Tibial nerve (tissue), 4 donors: Measurements from ENCODE around the gene PSEN2. TPM values are rescaled to one million over a fixed set of nuclear protein-coding genes. Genes with fewer than 3 reads are reported as not detected.

Source experiments
- DNase-seq, 2 donors: peaks; one replicate each; pipeline ENCODE4 v3.0.0-alpha.2; 2019; ENCODE audit warnings: low spot score in 2 of 2
- H3K27ac ChIP-seq, 4 donors: fragments of 200-600 bp; sonication (generic) in 3 of 4; one replicate each; pipeline ENCODE4 v1.5.1; 2017 to 2019; ENCODE audit warnings: mild to moderate bottlenecking in 1 of 4
- H3K27me3 ChIP-seq, 2 donors: fragments of 200-600 bp; sonication (generic) in 1 of 2; one replicate each; pipeline versions ENCODE4 v1.5.1 to v1.6.0; 2017 to 2019
- H3K36me3 ChIP-seq, 3 donors: fragments of 200-600 bp; sonication (generic); one replicate each; pipeline ENCODE4 v1.5.1; 2018 to 2019
- H3K4me1 ChIP-seq, 4 donors: fragments of 200-600 bp; sonication (generic) in 3 of 4; one replicate each; pipeline ENCODE4 v1.5.1; 2017 to 2019
- H3K4me3 ChIP-seq, 4 donors: fragments of 200-600 bp; sonication (generic) in 3 of 4; one replicate each; pipeline ENCODE4 v1.5.1; 2017 to 2019; ENCODE audit warnings: mild to moderate bottlenecking in 1 of 4, moderate library complexity in 1 of 4
- H3K9me3 ChIP-seq, 4 donors: fragments of 200-600 bp; sonication (generic) in 3 of 4; one replicate each; pipeline ENCODE4 v1.5.1; 2017 to 2019
- CTCF ChIP-seq, 5 experiments: fragments of 200-600 bp in 3 of 5; fragments of 450-650 bp in 2 of 5; sonication (generic) in 3 of 5; IDR thresholded peaks; one replicate each; pipeline ENCODE4 v1.5.1; 2016 to 2019; ENCODE audit warnings: antibody characterized with exemption in 5 of 5, mild to moderate bottlenecking in 3 of 5, moderate library complexity in 2 of 5
- EP300 ChIP-seq, 2 donors: sonication (generic); formaldehyde crosslinking; IDR thresholded peaks; one replicate each; pipeline ENCODE4 v1.6.1; 2017; ENCODE audit warnings: antibody characterized with exemption in 2 of 2, mild to moderate bottlenecking in 1 of 2
- POLR2A ChIP-seq, 2 donors: fragments of 450-650 bp; IDR thresholded peaks; one replicate each; pipeline ENCODE4 v1.6.1; 2017; ENCODE audit warnings: antibody characterized with exemption in 2 of 2, mild to moderate bottlenecking in 2 of 2, moderate library complexity in 2 of 2
- WGBS, 2 donors: methylation state at CpG; one replicate each; pipeline ENCODE4 v1.1.5; 2018; 5-methylcytosine and 5-hydroxymethylcytosine counted together
- total RNA-seq, 4 donors: library from RNA; depleted of rRNA; stranded (reverse); fragments of >200 nt; gene quantifications; one replicate each; pipeline ENCODE4 v1.1.0, GENCODE V29; 2016

Gene PSEN2
- total RNA-seq, 4 donors from 2014 or later: 30.8 to 49.2 (median 40.9) TPM

GRCh38 chr1:226892524-226892875 is 22.1 kb downstream of the PSEN2 start:
- Histone ChIP-seq H3K27ac (no peak overlapping the region), H3K4me1 (no peaks in the 10 kb centered on the region), H3K4me3 (no peak overlapping the region), H3K27me3 (no peaks in the 10 kb centered on the region), H3K9me3 (no peaks in the 10 kb centered on the region), H3K36me3 (peaks cover 3 to 99% (median 5%) of the 10 kb centered on the region in 3 donors)
- WGBS, 2 donors: 72 to 91% methylated on average over 8 of the region's 8 CpGs
- DNase-seq: no peak
- TF ChIP-seq EP300 (IDR thresholded peaks at IDR 0.05): no peak
- no peak for TF ChIP-seq POLR2A (IDR thresholded peaks at IDR 0.05)
- TF ChIP-seq CTCF (IDR thresholded peaks at IDR 0.05): no peak

- no peak overlapping the region for H3K4me3 ChIP-seq
- H3K9me3 ChIP-seq: no peaks in the 10 kb centered on the region
- TF ChIP-seq EP300 (IDR thresholded peaks at IDR 0.05): no peak
- TF ChIP-seq POLR2A (IDR thresholded peaks at IDR 0.05): no peak
- no peak for TF ChIP-seq CTCF (IDR thresholded peaks at IDR 0.05)
- no peaks in the 10 kb centered on the region for H3K4me1 ChIP-seq
- WGBS, 2 donors: 83 to 93% methylated on average over 13 of the region's 13 CpGs
- H3K27ac ChIP-seq: no peak overlapping the region
- DNase-seq: no peak
- peaks cover 0 to 97% (median 3%) of the 10 kb centered on the region in 3 donors for H3K36me3 ChIP-seq
- no peaks in the 10 kb centered on the region for H3K27me3 ChIP-seq
Observed at GRCh38 chr1:226893936-226894335, 23.5 kb downstream of the PSEN2 start.

- no peaks in the 10 kb centered on the region for H3K4me1 ChIP-seq
- WGBS, 2 donors: 92 to 100% methylated on average over 2 to 3 of the region's 3 CpGs
- no peak for DNase-seq
- H3K27me3 ChIP-seq: no peaks in the 10 kb centered on the region
- no peak overlapping the region for H3K27ac ChIP-seq
- TF ChIP-seq CTCF (IDR thresholded peaks at IDR 0.05) (no peak), EP300 (IDR thresholded peaks at IDR 0.05) (no peak), POLR2A (IDR thresholded peaks at IDR 0.05) (no peak)
- H3K9me3 ChIP-seq: no peaks in the 10 kb centered on the region
- H3K4me3 ChIP-seq: no peak overlapping the region
- peaks cover 0 to 97% (median 3%) of the 10 kb centered on the region in 3 donors for H3K36me3 ChIP-seq
Observed at GRCh38 chr1:226894826-226895225, 24.4 kb downstream of the PSEN2 start.

- no peak for DNase-seq
- H3K27ac ChIP-seq: no peak overlapping the region
- H3K4me1 ChIP-seq: no peaks in the 10 kb centered on the region
- no peaks in the 10 kb centered on the region for H3K27me3 ChIP-seq
- H3K4me3 ChIP-seq: no peak overlapping the region
- WGBS, 2 donors: 81 to 90% methylated on average over 11 of the region's 11 CpGs
- H3K9me3 ChIP-seq: no peaks in the 10 kb centered on the region
- TF ChIP-seq POLR2A (IDR thresholded peaks at IDR 0.05) (no peak), CTCF (IDR thresholded peaks at IDR 0.05) (no peak), EP300 (IDR thresholded peaks at IDR 0.05) (no peak)
- peaks cover 0 to 97% (median 3%) of the 10 kb centered on the region in 3 donors for H3K36me3 ChIP-seq
Observed at GRCh38 chr1:226895644-226896043, 25.2 kb downstream of the PSEN2 start.

- Histone ChIP-seq H3K4me3 (no peak overlapping the region), H3K27me3 (no peaks in the 10 kb centered on the region), H3K9me3 (no peaks in the 10 kb centered on the region), H3K4me1 (no peaks in the 10 kb centered on the region), H3K27ac (no peak overlapping the region), H3K36me3 (peaks cover 0 to 78% (median 0%) of the 10 kb centered on the region in 3 donors)
- 89 to 95% methylated on average over 3 of the region's 3 CpGs for WGBS, 2 donors
- TF ChIP-seq CTCF (IDR thresholded peaks at IDR 0.05) (no peak), POLR2A (IDR thresholded peaks at IDR 0.05) (no peak), EP300 (IDR thresholded peaks at IDR 0.05) (no peak)
- DNase-seq: no peak
Observed at GRCh38 chr1:226898246-226898645, 27.8 kb downstream of the PSEN2 start.
